Measurements from ENCODE around the gene ADPRHL1.

Gene ADPRHL1

GRCh38 chr13:113361406-113361805, 91.9 kb downstream of the ADPRHL1 start:
- no peak overlapping the region for H3K9ac ChIP-seq
- no peaks in the 10 kb centered on the region for H3K36me3 ChIP-seq (ENCODE audit: insufficient read depth)
- H3K27ac ChIP-seq, result no peak overlapping the region
- no peak overlapping the region for H3K4me2 ChIP-seq
- H3K79me2 ChIP-seq (ENCODE audit: insufficient read depth, low read depth), result no peaks in the 10 kb centered on the region
- no peaks in the 10 kb centered on the region for H3K4me1 ChIP-seq (ENCODE audit: low read depth, poor library complexity, severe bottlenecking)
- no peaks in the 10 kb centered on the region for H4K20me1 ChIP-seq (ENCODE audit: insufficient read depth)
- no peak overlapping the region for H3K4me3 ChIP-seq (IDR thresholded peaks at IDR 0.05; ENCODE audit: insufficient read depth, low read depth, low read length)
- no peaks in the 10 kb centered on the region for H3K27me3 ChIP-seq (ENCODE audit: insufficient read depth, low read depth)
- TF ChIP-seq CTCF (conservative IDR thresholded peaks at IDR 0.05; ENCODE audit: low read depth, low read length), result no peak
- no peak overlapping the region for H2AFZ ChIP-seq (ENCODE audit: low read depth)

- H3K9ac ChIP-seq, result no peak overlapping the region
- H3K4me2 ChIP-seq, result no peak overlapping the region
- no peak overlapping the region for H3K4me3 ChIP-seq (IDR thresholded peaks at IDR 0.05; ENCODE audit: insufficient read depth, low read depth, low read length)
- no peak for TF ChIP-seq CTCF (conservative IDR thresholded peaks at IDR 0.05; ENCODE audit: low read depth, low read length)
- no peaks in the 10 kb centered on the region for H3K27me3 ChIP-seq (ENCODE audit: insufficient read depth, low read depth)
- no peak overlapping the region for H3K27ac ChIP-seq
- no peak overlapping the region for H2AFZ ChIP-seq (ENCODE audit: low read depth)
- no peaks in the 10 kb centered on the region for H3K79me2 ChIP-seq (ENCODE audit: insufficient read depth, low read depth)
- H3K36me3 ChIP-seq (ENCODE audit: insufficient read depth), result no peaks in the 10 kb centered on the region
- no peaks in the 10 kb centered on the region for H3K4me1 ChIP-seq (ENCODE audit: low read depth, poor library complexity, severe bottlenecking)
- H4K20me1 ChIP-seq (ENCODE audit: insufficient read depth), result no peaks in the 10 kb centered on the region
Observed at GRCh38 chr13:113360446-113360845, 92.8 kb downstream of the ADPRHL1 start.

GRCh38 chr13:113359571-113359970, 93.7 kb downstream of the ADPRHL1 start:
- no peaks in the 10 kb centered on the region for H4K20me1 ChIP-seq (ENCODE audit: insufficient read depth)
- no peak for TF ChIP-seq CTCF (conservative IDR thresholded peaks at IDR 0.05; ENCODE audit: low read depth, low read length)
- no peak overlapping the region for H3K27ac ChIP-seq
- H3K4me2 ChIP-seq, result no peak overlapping the region
- no peak overlapping the region for H2AFZ ChIP-seq (ENCODE audit: low read depth)
- no peak overlapping the region for H3K9ac ChIP-seq
- H3K4me1 ChIP-seq (ENCODE audit: low read depth, poor library complexity, severe bottlenecking), result no peaks in the 10 kb centered on the region
- no peak overlapping the region for H3K4me3 ChIP-seq (IDR thresholded peaks at IDR 0.05; ENCODE audit: insufficient read depth, low read depth, low read length)
- H3K36me3 ChIP-seq (ENCODE audit: insufficient read depth), result no peaks in the 10 kb centered on the region
- no peaks in the 10 kb centered on the region for H3K27me3 ChIP-seq (ENCODE audit: insufficient read depth, low read depth)
- H3K79me2 ChIP-seq (ENCODE audit: insufficient read depth, low read depth), result no peaks in the 10 kb centered on the region

GRCh38 chr13:113358653-113359190, 94.6 kb downstream of the ADPRHL1 start:
- H4K20me1 ChIP-seq (ENCODE audit: insufficient read depth), result no peaks in the 10 kb centered on the region
- no peaks in the 10 kb centered on the region for H3K4me1 ChIP-seq (ENCODE audit: low read depth, poor library complexity, severe bottlenecking)
- H3K36me3 ChIP-seq (ENCODE audit: insufficient read depth), result no peaks in the 10 kb centered on the region
- no peak overlapping the region for H2AFZ ChIP-seq (ENCODE audit: low read depth)
- H3K4me2 ChIP-seq, result no peak overlapping the region
- TF ChIP-seq CTCF (conservative IDR thresholded peaks at IDR 0.05; ENCODE audit: low read depth, low read length), result no peak
- no peaks in the 10 kb centered on the region for H3K79me2 ChIP-seq (ENCODE audit: insufficient read depth, low read depth)
- H3K9ac ChIP-seq, result no peak overlapping the region
- no peak overlapping the region for H3K27ac ChIP-seq
- no peak overlapping the region for H3K4me3 ChIP-seq (IDR thresholded peaks at IDR 0.05; ENCODE audit: insufficient read depth, low read depth, low read length)
- H3K27me3 ChIP-seq (ENCODE audit: insufficient read depth, low read depth), result no peaks in the 10 kb centered on the region

Measured in KMS-11 (cell line).